ENCODE measurements around the gene APBB3.

GRCh38 chr5:140557965-140558364, 6.4 kb downstream of the APBB3 start:
- no peak for TF ChIP-seq ZNF274 (IDR thresholded peaks at IDR 0.05; ENCODE audit: low read depth, low read length)
- no peak for TF ChIP-seq SUZ12 (IDR thresholded peaks at IDR 0.05; ENCODE audit: extremely low read depth, insufficient read depth, insufficient read length)

All from NT2/D1 (cell line).